Fibroblast of skin of abdomen (primary cell): Measurements from ENCODE around the gene LTBP1.

ENCODE experiments used
- DNase-seq: peaks from one replicate; pipeline ENCODE4 v3.0.0-alpha.2; 2013

The LTBP1 gene

DNA sequence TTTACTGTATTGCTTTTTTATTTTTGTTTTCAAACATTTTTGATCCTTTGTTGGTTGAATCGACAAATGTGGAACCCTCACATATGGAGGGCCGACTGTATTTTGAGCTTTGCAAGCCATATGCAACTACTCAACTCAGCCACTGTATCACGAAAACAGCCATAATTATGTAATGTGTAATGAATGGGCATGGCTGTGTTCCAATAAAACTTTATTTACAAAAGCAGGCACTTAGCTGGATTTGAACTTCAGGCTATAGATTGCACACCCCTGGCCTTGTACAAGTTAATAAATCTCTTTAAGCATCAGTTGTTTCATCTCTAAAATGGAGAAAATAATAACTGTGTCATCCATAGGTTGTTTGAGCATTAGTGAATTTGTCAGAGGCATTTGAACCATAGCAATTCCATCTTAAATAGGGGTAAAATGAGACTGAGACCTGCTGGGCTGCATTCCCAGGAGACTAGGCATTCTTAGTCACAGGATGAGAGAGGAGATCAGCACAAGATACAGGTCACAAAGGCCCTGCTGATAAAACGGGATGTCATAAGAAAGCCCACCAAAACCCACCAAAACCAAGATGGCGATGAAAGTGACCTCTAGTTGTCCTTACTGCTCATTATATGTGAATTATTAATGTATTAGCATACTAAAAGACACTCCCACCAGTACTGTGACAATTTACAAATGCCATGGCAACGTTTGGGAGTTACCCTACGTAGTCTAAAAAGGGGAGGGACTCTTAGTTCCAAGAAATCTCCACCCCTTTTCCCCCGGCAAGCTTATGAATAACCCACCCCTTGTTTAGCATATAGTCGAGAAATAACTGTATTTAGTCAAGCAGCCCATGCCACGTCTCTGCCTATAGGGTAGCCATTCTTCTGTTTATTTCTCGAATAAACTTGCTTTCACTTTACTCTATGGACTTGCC lies 13.7 kb upstream of the LTBP1 start:
- DNase-seq: no peak

DNA sequence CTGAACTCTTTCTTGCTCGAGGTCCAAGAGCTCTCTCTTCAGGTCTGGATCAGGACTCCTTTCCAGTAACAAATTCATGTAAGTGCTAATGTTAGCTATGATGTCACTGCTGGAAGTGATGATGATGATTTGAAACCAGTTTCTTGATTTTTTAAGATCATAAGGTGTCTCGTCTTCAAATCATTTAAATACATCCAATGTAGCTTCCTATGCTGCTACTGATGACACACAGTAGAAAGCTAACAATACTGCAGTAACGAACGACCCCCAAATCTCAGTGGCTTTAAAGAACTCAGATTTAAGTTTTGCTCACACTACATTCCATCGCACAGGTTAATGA lies 13.0 kb upstream of the LTBP1 start:
- no peak for DNase-seq

DNA sequence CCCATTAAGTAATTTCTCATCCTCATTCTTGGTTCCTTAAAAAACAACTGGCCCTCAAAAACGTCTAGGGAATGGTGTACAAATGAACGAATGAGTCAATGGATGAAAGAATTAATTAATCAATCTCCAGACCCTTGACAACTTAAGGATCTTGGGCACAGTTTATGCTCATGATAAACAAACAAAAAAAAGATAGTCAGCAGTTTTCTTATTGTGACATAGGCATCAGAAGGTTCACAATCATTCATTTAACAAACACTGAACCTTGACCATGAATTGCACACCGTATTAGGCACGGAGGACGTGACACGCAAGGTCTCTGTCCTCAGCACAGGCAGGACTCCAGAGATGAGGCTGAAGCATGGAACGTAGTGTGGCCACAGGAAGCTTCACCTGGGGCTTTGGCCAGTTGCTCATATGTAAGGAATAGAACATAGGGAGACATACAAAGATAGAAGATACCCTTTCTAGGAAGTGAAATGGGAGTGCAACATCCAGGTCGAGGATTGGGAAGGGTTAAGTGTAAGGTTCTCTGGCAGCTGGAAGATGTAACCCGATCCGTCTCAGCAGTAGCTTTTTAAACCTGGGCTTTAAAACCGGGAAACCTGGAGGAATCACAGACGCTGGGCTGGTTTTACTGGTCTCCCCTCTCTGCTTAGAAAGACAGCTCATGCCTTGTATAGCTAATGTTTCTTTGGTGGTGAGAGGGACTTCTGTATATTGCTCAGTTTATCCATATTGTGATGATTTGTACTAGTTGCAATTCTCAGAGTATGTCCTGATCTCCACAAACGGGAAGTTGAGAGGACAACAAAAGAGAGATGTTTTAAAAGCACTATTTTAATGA lies 8.9 kb upstream of the LTBP1 start:
- DNase-seq: peak; percentile 25

DNA sequence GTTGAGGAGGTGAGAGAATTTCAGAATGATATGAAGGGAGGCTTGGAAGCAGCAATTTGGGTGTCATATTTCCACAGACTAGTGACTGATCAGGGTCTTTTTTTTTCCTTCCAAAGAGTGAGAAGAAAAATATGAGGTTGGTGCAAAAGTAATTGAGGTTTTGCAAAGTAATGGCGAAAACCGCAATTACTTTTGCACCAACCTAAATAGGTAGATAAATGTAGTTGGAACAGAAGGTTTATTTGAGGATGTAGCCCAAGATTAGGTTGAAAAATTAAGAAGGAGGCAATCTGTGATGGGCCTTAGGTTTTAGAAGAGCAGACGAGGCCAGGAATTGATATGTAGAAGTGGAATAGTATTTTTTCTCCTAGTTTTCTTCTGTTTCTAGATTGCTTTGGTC lies 7.8 kb upstream of the LTBP1 start:
- DNase-seq: no peak

DNA sequence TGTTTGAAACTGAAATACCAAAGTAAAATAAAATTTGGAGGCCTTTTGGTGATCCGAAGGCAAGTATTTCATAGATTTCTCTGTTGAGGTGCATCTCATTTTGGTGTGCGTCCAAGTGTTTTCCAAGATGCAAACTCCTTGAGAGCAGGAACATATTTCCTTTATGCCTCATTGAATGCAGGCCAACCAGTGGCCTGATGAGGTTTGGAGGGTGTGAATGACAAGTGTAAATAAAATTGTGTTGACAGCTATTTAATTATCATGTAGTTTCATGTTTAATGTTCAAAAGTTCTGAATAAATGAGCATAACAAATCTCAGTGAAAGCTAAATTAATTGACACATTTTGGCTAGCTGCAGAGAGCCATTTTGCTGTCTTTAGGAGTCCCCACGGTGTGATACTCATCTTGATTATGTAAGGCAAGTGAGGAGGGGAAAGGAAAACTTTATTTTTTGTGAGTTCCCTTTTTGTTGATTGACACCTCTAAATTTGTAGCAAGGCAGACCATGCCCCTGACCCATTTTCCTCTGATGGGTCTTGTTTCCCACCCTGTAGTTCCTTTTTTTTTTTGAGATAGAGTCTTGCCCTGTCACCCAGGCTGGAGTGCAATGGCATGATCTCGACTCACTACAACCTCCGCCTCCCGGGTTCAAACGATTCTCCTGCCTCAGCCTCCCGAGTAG lies 6.3 kb upstream of the LTBP1 start:
- no peak for DNase-seq

DNA sequence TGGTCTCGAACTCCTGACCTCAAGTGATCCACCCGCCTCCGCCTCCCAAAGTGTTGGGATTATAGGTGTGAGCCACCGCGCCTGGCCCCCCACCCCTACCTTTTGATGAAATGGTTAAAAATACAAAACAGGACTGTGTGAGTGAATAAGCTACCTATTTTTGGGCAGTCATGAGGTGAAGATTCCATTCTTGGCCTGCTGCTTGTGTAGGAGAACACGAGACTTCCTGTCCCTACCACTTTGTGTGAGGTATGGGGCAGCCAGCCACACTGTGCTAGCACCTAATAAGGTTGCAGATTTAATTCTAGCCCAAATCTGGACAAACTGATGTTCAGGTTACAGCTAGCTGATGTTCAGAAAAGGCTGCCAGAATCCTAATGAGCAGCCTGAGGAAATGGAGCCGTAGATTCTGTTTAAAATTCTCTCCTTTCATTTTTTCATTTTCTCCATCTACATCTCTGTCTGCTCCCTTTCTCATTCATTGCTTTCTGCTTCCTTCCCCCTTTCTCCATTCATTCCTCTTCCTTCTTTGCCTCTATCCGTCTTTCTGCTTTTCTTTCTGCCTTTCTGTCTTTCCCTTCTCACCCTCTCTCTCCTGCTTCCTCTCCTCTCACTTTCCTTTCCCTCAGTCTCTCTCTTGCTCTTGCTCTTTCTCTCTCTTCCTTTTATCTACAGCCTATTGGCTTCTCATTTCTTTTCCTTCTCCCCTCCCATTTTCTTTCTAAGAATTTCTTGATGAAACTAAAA lies 4.6 kb upstream of the LTBP1 start:
- no peak for DNase-seq

DNA sequence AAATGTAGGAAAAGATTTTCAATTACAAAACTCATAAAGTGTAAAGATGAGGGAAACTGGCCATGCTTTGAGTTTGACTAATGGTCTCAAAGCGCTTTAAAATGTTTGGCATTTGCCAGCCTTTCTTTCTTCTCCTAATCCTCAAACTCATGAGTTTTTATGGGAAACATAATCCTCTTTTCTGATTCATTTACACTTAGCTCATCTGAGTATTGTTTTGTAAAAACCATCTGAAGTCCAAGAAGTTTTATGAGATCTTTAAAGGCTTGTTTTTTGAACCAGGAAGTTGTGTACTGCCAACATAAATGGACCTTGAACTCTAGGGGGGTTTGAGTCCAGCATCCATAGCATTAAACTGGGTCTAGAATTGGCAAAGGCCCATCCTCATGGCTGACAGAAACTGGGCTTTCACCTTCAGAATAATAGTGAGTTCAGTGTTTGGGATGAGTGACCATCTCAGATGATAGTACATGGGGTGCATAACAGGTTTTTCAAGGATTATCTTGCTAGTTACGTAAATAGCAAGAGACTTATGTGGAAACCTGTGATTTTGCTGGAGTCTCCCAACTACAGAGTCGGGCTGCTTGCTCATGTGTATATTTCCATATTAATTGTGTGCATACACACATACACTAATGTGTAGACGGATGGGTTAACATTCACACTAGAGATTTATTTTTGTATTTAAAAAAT lies 3.8 kb upstream of the LTBP1 start:
- no peak for DNase-seq

DNA sequence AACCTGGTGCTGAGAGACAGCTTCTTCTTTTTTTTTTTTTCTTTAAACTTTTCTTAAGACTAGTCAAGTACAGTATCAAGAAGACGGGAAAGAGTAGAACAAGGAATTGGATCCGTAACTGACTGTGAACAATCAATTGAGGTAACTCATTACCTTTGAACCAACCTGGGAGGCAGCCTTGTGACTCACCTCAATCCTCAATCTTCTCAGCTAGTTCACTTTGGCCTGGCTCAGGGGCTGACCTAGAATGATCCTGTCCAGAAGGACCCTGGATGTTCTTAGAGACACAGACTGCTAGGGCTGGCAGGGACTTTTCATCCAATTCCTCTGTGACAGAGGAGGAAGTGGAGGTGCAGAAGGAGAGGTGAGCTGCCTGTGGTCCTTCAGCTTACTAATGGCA lies 1.5 kb upstream of the LTBP1 start:
- DNase-seq: no peak

DNA sequence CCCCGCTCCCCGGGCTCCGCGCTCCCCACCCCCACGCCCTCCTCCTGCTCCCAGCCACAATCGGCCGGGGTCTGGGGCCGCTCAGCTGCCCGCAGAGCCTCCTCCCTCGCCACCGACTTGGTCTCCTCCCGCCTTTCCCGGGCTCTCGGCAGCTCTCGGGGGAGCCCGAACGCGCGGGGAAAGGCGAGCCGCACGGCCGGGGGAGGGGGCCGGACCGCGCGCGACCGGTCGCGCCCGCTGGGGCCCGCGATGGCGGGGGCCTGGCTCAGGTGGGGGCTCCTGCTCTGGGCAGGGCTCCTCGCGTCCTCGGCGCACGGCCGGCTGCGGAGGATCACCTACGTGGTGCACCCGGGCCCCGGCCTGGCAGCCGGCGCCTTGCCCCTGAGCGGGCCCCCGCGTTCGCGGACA lies 327 bp downstream of the LTBP1 start:
- no peak for DNase-seq

DNA sequence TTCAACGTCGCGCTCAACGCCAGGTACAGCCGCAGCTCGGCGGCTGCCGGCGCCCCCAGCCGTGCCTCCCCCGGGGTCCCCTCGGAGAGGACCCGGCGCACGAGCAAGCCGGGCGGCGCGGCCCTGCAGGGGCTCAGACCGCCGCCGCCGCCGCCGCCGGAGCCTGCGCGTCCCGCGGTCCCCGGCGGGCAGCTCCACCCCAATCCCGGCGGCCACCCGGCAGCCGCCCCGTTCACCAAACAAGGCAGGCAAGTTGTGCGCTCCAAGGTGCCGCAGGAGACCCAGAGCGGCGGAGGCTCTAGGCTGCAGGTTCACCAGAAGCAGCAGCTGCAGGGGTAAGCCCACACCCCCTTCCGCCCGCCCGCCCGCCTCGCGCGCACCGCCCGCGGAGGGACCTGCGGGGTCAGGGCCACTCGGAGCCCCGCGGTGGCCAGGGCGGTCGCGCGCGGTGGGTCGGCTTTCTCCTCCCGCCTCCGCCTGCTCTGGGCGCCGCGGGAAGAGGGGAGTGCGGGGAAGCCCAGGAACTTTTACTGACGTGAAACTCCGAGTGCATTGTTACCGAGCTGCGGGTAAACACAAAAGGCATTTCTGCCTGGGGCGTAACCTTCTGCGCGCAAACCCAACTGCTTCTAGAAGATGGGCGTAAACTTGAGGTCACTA lies 861 bp downstream of the LTBP1 start:
- peak; percentile 20 for DNase-seq

DNA sequence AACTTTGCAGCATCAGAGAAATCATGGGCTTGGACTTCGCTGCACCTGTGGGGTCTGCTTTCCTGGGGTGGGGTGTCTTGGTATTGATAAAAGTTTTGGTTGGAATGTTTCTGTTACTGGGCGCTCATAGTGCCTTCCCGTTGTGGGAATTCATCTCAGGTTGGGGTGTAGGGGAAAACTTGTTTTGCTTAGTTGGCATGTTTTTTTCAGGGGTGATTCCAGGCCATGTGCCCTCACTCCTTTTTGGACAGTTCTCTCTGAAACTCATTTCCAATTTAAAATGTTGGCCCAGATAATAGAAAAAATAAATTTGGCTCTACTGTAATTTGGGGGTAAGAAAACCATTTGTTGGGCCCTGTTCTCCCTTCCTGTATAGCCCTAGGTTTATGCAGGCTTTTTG lies 1.5 kb downstream of the LTBP1 start:
- DNase-seq: no peak

DNA sequence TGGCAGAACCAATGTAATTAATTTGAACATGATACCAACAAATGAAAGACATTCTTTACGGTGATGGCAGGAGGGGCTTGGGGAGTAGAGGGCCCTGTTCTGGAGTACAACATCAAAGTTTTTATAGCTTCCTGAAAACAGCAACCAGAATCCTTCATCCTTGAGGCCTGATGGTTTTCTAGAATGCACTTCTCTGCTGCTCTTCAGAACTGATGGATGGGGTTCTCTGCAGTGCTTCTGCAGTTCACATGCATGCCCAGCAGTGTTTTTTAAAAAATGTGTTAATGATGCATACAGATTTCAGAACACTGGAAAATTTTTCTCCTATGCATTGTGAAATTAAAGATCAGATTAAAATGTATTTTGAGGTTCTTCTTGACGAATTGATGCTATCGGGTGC lies 2.5 kb downstream of the LTBP1 start:
- DNase-seq: no peak

DNA sequence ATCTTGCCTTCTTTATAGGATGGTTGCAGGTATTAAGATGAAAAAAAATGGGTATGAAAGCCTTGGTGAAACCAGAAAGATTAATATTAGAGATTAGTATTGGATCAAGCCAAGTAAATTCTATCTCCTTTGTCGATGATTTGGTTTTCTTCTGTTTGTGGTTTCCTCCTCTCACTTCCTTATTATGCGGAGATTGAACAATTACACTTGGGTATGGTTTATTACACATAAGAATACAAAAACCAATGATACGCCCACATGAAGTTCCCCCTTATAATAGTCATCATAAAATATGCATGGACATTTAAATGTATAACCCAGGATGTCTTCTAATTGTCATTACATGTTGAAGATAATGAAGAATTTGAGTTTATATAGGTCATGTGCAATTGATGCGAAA lies 4.9 kb downstream of the LTBP1 start:
- no peak for DNase-seq

DNA sequence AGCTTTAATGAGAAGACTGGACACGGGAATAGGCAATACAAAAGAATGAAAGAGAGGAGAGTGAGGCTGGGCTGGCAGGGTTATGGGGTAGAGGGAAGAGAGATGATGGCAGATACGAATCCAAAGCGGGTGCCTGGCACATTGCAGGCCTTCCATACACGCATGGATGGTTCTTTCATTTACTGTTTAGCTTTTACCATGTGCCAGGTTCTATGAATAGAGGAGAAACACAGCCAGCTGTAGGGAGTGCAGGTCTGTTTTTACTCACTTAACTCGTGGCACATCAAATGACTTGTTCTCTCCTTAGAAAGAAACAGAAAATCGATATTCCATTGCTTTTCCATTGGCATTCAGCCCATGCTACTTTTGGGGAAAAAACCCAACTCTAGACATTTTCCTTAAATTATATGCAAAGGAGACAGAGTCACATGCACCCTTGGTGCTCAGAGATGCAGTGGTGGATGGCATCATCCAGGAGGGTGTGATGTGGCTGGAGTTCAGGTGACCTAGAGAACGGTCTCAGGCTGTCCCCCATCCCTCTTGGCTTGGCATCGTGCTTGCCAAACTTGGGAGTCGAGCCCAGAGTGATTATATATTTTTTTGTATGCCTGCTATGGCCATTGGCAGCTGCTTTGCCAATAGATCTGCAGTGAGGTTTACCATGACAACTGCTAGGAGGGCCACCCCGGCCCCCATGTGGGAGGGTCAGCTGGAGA lies 6.2 kb downstream of the LTBP1 start:
- DNase-seq: no peak

DNA sequence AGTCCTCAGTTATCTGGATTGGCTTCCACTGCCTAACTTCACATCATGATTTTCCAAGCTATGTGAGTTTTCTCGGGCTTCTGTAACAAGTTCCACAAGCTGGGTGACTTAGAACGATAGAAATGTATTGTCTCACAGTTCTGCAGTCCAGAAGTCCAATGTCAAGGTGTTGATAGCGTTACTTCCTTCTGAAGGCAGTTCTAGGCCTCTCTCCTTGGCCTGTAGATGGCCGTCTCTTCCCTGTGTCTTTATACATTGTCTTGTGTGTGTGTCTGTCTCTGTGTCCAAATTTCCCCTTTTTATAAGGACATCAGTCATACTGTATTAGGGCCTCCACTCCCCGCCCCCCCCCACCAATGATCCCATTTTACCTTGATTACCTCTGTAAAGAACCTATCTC lies 7.5 kb downstream of the LTBP1 start:
- no peak for DNase-seq

DNA sequence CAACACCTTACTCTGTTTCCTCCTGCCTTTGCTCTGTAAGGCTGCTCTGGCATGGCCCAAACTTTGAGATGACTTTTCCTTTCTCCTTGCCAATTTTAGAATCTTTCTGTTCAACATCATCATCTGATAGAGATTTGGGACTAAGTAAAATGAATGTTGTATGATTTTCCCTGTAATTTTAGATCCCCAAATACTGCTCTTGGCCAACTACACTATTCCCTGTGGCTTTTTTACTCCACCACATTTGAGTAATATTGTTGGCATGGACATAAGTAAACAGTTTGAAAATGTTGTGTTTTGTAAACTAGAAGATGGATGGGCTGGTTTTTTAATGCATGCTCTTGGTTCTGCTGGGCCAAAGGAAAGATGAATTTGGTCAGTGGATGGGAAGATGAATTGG lies 12.1 kb downstream of the LTBP1 start:
- DNase-seq: no peak

DNA sequence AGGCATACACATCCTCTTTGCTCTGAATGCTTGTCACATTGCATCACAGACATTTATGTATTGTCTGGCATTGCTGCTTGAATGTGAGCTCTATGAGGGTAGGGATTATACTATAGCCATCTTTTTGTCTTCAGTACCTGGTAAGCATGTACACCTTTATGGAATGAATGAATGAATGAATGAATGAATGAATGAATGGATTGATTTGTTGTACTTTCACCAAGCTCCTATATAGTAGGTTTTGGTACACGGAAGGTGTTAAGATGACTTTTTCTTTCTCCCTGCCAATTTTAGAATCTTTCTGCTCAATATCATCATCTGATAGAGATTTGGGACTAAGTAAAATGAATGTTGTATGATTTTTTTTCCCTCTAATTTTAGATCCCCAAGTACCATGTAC lies 13.5 kb downstream of the LTBP1 start:
- DNase-seq: no peak

DNA sequence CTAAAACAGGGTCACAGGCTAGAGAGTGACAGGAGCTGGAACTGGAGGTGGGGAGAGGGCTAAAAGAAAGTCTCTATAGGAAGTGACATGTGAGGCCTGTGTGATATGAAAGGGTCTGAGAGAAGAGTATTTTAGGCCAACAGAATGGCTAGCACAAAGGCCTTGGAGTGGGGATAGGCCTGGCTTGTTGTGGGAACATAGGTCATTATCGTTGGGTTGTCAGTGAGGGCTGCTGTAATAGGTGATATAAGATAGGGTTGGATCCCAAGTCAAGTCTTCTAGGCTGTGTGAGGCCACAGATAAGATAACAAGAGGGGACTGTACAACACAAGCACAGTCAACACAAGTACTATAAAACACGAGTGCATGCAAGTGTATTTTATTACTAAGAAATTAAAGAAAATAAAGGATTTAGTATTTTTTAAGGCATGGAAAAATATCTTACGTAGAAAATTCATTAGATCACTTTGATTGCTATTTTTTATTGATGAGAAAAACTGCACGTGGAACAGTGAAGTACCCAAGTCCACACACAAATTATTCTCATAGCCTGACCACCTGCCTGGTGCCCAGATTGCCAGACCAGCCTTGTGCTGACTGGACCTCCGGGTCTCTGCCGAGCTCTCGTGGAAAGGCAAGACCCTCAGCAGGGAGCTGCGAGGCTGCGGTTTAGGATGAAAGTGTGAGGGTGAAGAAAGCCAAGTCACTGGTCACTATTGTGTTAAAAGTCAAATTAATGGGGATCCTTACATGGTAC lies 14.1 kb downstream of the LTBP1 start:
- DNase-seq: no peak

DNA sequence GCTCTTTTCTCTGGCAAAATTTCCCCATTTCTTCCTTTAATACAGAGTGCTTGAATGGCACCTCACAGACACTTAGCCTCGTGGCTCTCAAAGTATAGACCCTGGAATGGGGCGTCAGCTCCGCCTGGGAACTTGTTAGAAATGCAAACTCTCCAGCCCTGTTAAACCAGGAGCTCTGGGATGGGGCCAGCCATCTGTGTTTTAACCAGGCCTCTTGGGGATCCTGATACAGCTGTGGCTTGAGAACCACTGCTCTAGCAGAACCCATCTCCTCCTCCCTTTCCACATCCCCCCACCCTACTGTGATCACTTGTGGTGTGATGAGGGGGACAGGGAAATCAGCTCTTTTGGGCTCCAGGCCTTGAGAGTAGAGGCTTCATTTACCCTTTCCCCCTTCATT lies 15.9 kb downstream of the LTBP1 start:
- no peak for DNase-seq

DNA sequence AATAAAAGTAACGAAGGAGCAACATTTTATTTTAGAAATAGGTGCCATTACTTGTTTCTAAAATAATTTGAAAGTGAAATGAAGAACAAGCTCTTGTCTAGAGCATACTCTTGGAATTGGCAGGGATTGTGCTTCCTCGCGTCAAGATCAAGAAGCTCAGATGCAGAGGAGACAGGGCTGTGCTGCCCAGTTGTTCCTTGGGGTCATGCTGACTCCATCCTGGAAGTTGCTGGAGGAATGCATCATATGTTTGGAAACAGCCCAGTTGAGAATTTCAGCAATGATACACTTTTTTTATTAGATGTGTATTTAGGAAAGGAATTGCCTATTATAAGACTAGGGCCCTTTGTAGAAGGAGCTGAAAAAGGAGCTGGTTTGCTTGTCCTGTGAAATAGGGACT lies 17.2 kb downstream of the LTBP1 start:
- DNase-seq: peak; percentile 42
